Nephron progenitor cell (in vitro differentiated cells): ENCODE results near the gene TBC1D22A.

ENCODE experiments used
- DNase-seq: peaks from one replicate; pipeline ENCODE4 v3.0.0; 2021
- H3K27ac Mint-ChIP-seq: 2 replicates; pipeline ENCODE4 v1.8.0; 2021; ENCODE audit warnings: mild to moderate bottlenecking, moderate library complexity, mixed read lengths
- H3K27me3 Mint-ChIP-seq: 2 replicates; pipeline ENCODE4 v1.8.0; 2021; ENCODE audit warnings: mild to moderate bottlenecking, low read depth, mixed read lengths; ENCODE audit not compliant: poor library complexity
- H3K36me3 Mint-ChIP-seq: 2 replicates; pipeline ENCODE4 v1.8.0; 2021; ENCODE audit warnings: low read depth, mixed read lengths
- H3K4me1 Mint-ChIP-seq: 2 replicates; pipeline ENCODE4 v1.8.0; 2021; ENCODE audit warnings: mixed read lengths
- H3K4me3 Mint-ChIP-seq: 2 replicates; pipeline ENCODE4 v1.8.0; 2021; ENCODE audit warnings: mild to moderate bottlenecking, moderate library complexity, mixed read lengths
- H3K9me3 Mint-ChIP-seq: 2 replicates; pipeline ENCODE4 v1.8.0; 2021; ENCODE audit warnings: mild to moderate bottlenecking, moderate library complexity, mixed read lengths
- CTCF ChIP-seq: fragments of 200-600 bp; sonication (generic); IDR thresholded peaks from 2 replicates; pipeline ENCODE4 v1.5.0; 2021; ENCODE audit warnings: antibody characterized with exemption

The TBC1D22A gene

GRCh38 chr22:47123827-47124442, 361.5 kb downstream of the TBC1D22A start:
- Mint-ChIP-seq H3K27me3 (peaks cover 10% of the 10 kb centered on the region), H3K4me3 (no peak overlapping the region), H3K27ac (peak overlapping the region; percentile 83), H3K36me3 (peaks cover 4% of the 10 kb centered on the region), H3K4me1 (peaks cover 23% of the 10 kb centered on the region), H3K9me3 (no peaks in the 10 kb centered on the region)
- DNase-seq, result no peak
- no peak for TF ChIP-seq CTCF

GRCh38 chr22:47124451-47124881, 362.0 kb downstream of the TBC1D22A start:
- DNase-seq, result no peak
- peaks cover 23% of the 10 kb centered on the region for H3K4me1 Mint-ChIP-seq
- no peak overlapping the region for H3K4me3 Mint-ChIP-seq
- H3K27ac Mint-ChIP-seq, result no peak overlapping the region
- peaks cover 4% of the 10 kb centered on the region for H3K36me3 Mint-ChIP-seq
- no peak for TF ChIP-seq CTCF
- no peaks in the 10 kb centered on the region for H3K9me3 Mint-ChIP-seq
- peaks cover 10% of the 10 kb centered on the region for H3K27me3 Mint-ChIP-seq

GRCh38 chr22:47124961-47125360, 362.5 kb downstream of the TBC1D22A start:
- peaks cover 23% of the 10 kb centered on the region for H3K4me1 Mint-ChIP-seq
- no peak overlapping the region for H3K27ac Mint-ChIP-seq
- no peak for TF ChIP-seq CTCF
- no peaks in the 10 kb centered on the region for H3K9me3 Mint-ChIP-seq
- H3K4me3 Mint-ChIP-seq, result no peak overlapping the region
- peaks cover 4% of the 10 kb centered on the region for H3K36me3 Mint-ChIP-seq
- peaks cover 10% of the 10 kb centered on the region for H3K27me3 Mint-ChIP-seq
- DNase-seq, result no peak

GRCh38 chr22:47125603-47126002, 363.2 kb downstream of the TBC1D22A start:
- Mint-ChIP-seq H3K4me3 (no peak overlapping the region), H3K27ac (no peak overlapping the region), H3K36me3 (peaks cover 4% of the 10 kb centered on the region), H3K9me3 (no peaks in the 10 kb centered on the region), H3K4me1 (peaks cover 28% of the 10 kb centered on the region), H3K27me3 (peaks cover 10% of the 10 kb centered on the region)
- DNase-seq, result no peak
- no peak for TF ChIP-seq CTCF

GRCh38 chr22:47126344-47126811, 363.9 kb downstream of the TBC1D22A start:
- DNase-seq, result no peak
- no peak overlapping the region for H3K4me3 Mint-ChIP-seq
- no peak for TF ChIP-seq CTCF
- H3K27ac Mint-ChIP-seq, result no peak overlapping the region
- H3K4me1 Mint-ChIP-seq, result peaks cover 36% of the 10 kb centered on the region
- H3K36me3 Mint-ChIP-seq, result peaks cover 4% of the 10 kb centered on the region
- no peaks in the 10 kb centered on the region for H3K9me3 Mint-ChIP-seq
- H3K27me3 Mint-ChIP-seq, result peaks cover 10% of the 10 kb centered on the region

- Mint-ChIP-seq H3K4me3 (no peak overlapping the region), H3K27me3 (peaks cover 10% of the 10 kb centered on the region), H3K9me3 (no peaks in the 10 kb centered on the region), H3K4me1 (peaks cover 40% of the 10 kb centered on the region), H3K27ac (no peak overlapping the region), H3K36me3 (peaks cover 4% of the 10 kb centered on the region)
- TF ChIP-seq CTCF, result no peak
- DNase-seq, result no peak
These were observed 365.0 kb downstream of the TBC1D22A start for GRCh38 chr22:47127441-47127871.
